HG03196 (cell line): ENCODE results near the gene LRP1.

Source experiments
- ATAC-seq: cut with Tn5 transposase; IDR thresholded peaks from one replicate; pipeline ENCODE4 v1.9.1; 2021; ENCODE audit not compliant: unreplicated experiment

Gene LRP1

GRCh38 chr12:57190037-57190436 is 61.8 kb downstream of the LRP1 start:
- no peak for ATAC-seq

- ATAC-seq: no peak
These were observed 62.5 kb downstream of the LRP1 start for GRCh38 chr12:57190821-57191220.

GRCh38 chr12:57191410-57191809 is 63.1 kb downstream of the LRP1 start:
- no peak for ATAC-seq

DNA sequence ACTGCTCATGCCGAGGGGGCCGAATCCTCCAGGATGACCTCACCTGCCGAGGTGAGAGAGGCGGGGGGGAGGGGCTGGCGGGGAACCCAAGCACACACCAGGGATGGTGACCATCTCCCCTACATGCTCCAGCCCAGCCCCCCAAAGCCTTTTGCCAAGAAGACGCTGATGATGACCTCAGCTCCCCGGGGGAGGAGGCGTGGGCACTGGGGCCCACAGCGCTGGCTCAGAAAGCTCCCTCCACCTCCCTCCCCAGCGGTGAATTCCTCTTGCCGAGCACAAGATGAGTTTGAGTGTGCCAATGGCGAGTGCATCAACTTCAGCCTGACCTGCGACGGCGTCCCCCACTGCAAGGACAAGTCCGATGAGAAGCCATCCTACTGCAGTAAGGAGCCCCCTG is 64.6 kb downstream of the LRP1 start:
- no peak for ATAC-seq

DNA sequence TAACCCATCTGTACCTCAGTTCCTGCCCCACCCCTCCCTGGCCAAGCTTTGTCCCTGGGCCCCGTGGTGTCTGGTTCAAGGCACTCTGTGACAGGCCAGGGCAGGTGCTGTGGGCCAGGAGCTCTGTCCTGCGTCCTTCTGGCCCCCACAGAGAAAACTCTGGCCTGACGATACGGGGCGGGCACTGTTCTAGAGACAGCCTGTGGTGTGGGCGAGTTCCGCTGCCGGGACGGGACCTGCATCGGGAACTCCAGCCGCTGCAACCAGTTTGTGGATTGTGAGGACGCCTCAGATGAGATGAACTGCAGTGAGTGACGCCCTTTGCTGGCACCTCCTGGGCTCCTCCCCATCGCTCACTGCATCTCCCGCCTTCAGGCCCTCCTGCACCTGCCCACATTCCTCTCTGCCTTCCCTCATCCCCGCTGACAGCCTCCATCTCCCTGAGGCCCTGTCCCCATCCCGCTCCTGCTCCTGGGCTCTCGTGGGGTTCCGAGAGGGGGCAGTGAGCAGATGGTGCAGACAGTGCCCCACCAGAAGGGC is 65.5 kb downstream of the LRP1 start:
- no peak for ATAC-seq

DNA sequence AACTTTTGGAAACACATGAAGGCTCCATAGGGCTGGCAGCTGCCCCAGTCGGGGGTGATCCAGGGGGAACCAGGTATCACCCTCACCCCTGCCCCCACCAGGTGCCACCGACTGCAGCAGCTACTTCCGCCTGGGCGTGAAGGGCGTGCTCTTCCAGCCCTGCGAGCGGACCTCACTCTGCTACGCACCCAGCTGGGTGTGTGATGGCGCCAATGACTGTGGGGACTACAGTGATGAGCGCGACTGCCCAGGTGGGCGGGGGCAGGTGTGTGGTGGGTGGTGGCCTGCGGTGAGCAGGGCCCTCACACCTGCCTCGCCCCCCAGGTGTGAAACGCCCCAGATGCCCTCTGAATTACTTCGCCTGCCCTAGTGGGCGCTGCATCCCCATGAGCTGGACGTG is 66.0 kb downstream of the LRP1 start:
- ATAC-seq: no peak

- ATAC-seq: no peak
These were observed 66.9 kb downstream of the LRP1 start for GRCh38 chr12:57195186-57195585.

- no peak for ATAC-seq
These were observed 67.5 kb downstream of the LRP1 start for GRCh38 chr12:57195611-57196371.

- no peak for ATAC-seq
These were observed 68.2 kb downstream of the LRP1 start for GRCh38 chr12:57196439-57196838.

- no peak for ATAC-seq
These were observed 68.7 kb downstream of the LRP1 start for GRCh38 chr12:57196956-57197355.

DNA sequence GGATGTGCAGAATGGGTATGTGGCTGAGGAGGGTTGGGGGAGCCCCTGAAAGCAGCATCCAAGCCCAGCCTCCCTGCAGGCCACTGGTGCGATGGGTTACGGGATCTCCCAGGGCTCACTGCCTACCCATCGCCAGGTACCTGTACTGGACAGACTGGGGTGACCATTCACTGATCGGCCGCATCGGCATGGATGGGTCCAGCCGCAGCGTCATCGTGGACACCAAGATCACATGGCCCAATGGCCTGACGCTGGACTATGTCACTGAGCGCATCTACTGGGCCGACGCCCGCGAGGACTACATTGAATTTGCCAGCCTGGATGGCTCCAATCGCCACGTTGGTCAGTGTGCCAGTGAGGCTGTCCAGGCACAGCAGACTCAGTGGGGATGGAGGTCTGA is 70.0 kb downstream of the LRP1 start:
- ATAC-seq: no peak

DNA sequence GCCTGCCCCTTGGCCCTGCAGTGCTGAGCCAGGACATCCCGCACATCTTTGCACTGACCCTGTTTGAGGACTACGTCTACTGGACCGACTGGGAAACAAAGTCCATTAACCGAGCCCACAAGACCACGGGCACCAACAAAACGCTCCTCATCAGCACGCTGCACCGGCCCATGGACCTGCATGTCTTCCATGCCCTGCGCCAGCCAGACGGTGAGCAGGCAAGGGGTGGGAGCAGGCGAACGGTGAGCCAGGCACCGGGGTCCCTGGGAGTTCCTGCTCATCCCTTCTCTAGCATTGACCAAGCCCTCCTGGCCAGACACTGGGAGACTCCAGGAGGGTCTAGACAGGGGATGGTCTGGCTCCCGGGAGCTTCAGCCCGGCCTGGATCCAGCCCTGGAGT is 70.9 kb downstream of the LRP1 start:
- ATAC-seq: no peak

DNA sequence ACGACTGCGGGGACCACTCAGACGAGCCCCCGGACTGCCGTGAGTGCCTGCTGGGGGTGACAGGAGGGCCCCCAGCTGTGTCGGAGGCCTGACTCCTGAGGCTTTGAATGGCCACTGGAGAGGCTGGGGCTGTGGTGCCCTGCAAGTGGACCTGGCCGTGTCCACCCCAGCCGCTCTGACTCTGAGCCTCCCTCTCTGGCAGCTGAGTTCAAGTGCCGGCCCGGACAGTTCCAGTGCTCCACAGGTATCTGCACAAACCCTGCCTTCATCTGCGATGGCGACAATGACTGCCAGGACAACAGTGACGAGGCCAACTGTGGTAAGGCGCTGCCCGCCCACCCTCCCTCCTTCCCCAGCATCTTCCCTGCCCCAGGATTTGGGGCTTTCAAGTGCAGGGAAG is 72.2 kb downstream of the LRP1 start:
- ATAC-seq: no peak

DNA sequence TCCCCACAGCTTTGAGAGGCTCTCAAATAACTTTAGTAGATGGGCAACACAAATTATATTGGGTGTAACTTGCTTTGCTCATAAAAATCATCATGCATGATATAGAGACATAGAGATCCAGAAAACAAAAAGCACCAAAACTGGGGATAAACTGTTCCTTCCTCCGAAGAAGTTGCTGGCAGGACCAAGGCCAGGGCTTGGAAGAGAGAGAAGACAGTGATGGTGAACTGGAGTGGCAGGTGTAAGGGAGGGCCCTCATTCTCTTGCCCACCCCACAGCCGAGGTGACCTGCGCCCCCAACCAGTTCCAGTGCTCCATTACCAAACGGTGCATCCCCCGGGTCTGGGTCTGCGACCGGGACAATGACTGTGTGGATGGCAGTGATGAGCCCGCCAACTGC is 72.9 kb downstream of the LRP1 start:
- no peak for ATAC-seq

- ATAC-seq: no peak
These were observed 73.3 kb downstream of the LRP1 start for GRCh38 chr12:57201631-57202030.

- no peak for ATAC-seq
These were observed 74.0 kb downstream of the LRP1 start for GRCh38 chr12:57202321-57202720.

- no peak for ATAC-seq
These were observed 74.9 kb downstream of the LRP1 start for GRCh38 chr12:57203201-57203600.

DNA sequence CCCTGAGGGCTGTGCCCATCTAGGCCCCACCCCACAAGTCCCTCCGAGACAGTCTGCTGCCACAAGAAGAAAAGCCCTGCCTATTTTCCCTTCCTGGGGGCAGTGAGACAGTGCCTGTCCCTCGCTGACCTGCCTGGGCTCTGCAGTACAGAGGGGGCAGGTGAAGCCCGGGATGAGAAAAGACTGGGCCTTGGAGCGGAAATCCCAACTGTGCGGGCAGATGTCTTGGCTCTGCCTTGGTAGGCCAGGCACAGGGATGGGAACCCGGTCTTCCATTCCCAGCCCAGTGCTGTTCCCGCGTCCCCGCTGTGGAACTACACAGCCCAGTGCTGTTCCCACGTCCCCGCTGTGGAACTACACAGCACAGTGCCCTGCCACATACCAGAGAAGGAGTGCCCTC is 75.5 kb downstream of the LRP1 start:
- ATAC-seq: no peak

- ATAC-seq: no peak
These were observed 76.2 kb downstream of the LRP1 start for GRCh38 chr12:57204454-57204853.

DNA sequence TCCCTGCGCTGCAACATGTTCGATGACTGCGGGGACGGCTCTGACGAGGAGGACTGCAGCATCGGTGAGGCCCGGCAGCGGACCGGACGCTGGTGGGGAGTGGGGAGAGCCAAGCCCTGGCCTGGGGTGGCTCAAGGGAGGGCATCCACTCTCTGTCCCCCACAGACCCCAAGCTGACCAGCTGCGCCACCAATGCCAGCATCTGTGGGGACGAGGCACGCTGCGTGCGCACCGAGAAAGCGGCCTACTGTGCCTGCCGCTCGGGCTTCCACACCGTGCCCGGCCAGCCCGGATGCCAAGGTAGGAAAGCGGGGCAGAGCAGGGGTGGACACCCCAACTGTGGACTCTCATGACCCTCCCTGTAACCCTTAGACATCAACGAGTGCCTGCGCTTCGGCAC is 76.9 kb downstream of the LRP1 start:
- ATAC-seq: no peak

DNA sequence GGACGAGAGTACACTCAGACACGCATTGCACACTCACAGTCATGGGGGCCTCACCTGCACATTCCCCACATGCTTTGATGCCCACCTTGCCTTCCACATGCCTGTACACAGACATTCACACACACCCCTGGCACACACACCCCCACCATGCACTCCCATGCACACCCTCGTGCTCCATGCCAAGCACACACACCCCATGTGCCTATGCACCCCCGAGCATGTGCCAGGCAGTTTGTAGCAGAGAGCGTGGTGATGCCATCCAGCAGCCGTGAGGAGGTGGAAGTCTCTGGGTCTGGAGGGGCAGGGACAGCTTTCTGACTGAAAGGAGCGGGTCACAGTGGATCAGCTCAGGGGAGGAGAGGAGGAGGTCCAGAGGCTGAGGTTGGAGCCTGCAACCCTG is 77.6 kb downstream of the LRP1 start:
- ATAC-seq: no peak

DNA sequence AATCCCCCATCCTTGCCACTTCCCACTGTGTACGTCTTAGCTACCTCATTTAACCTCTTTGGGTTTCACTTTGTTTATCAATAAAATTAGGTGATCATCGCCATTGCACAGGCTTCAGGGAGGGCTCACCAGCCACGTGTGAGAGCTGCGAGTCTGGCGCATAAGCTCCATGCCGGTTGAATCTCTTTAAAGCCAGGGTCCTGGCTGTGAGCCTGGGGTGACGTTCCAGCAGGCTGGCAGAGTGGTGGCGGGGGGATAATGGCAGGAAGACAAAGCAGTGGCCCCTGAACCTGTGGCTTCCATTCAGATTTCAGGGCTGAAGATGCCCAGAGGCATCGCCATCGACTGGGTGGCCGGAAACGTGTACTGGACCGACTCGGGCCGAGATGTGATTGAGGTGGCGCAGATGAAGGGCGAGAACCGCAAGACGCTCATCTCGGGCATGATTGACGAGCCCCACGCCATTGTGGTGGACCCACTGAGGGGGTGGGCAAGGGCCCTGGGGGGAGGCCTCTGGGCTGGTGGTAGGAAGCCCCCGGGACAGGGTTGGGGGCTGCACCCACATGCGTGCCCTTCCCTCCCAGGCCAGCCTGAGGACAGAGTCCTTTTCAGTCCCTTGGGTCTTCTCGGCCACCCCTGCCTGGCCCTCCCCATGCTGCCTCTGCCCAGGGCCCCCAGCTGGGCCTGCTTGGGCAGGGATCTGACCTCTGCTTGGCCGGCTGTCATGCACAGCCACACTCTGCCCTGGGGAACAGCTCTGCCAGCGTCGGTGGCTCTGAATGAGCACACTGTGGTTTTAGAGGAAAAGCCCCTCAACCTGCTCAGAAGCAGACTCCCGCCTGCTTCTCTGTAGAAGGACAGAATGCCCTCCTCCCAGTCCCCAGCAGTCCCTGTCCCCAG is 79.7 kb downstream of the LRP1 start:
- no peak for ATAC-seq
